ENCODE data around the gene NAT8L. TPM values are rescaled to one million over a fixed set of nuclear protein-coding genes. Genes with fewer than 3 reads are reported as not detected.
"Not testable (repeated sequence)": the region's sequence is repeated elsewhere in the genome, so short reads cannot be mapped to it uniquely, and the experiment has no call there.

NAT8L gene
- 2.7 and 3.0 TPM in 2 replicates for total RNA-seq (2014; rRNA removed; shearing (Covaris generic); ENCODE audit: low replicate concordance)

GRCh38 chr4:2059046-2059725 lies at the start of gene NAT8L:
NAT8L (plus strand) TSS chr4:2059327; CDS start chr4:2059512, 185 bp downstream.
- DNase-seq (ENCODE audit: low read depth): no peak
- in situ Hi-C loops (cut with HindIII; ENCODE audit: low pct_unique_long_range_greater_than_20kb, low sequenced_read_pairs): no loop called here

- in situ Hi-C loops (cut with HindIII; ENCODE audit: low pct_unique_long_range_greater_than_20kb, low sequenced_read_pairs): no loop called here
- peak; percentile 66 for DNase-seq (ENCODE audit: low read depth)
These were observed 49.4 kb upstream of the NAT8L start for GRCh38 chr4:2009651-2010233.

- in situ Hi-C loops (cut with HindIII; ENCODE audit: low pct_unique_long_range_greater_than_20kb, low sequenced_read_pairs): no loop called here
- DNase-seq (ENCODE audit: low read depth): no peak
These were observed 47.5 kb upstream of the NAT8L start for GRCh38 chr4:2011583-2011982.

- DNase-seq (ENCODE audit: low read depth): no peak
- in situ Hi-C loops (cut with HindIII; ENCODE audit: low pct_unique_long_range_greater_than_20kb, low sequenced_read_pairs): no loop called here
These were observed 44.1 kb upstream of the NAT8L start for GRCh38 chr4:2015008-2015407.

- DNase-seq (ENCODE audit: low read depth); in situ Hi-C loops (cut with HindIII; ENCODE audit: low pct_unique_long_range_greater_than_20kb, low sequenced_read_pairs): not testable (repeated sequence)
These were observed 37.6 kb upstream of the NAT8L start for GRCh38 chr4:2021358-2022018.

GRCh38 chr4:2024683-2025082 lies 34.4 kb upstream of the NAT8L start:
- in situ Hi-C loops (cut with HindIII; ENCODE audit: low pct_unique_long_range_greater_than_20kb, low sequenced_read_pairs): no loop called here
- no peak for DNase-seq (ENCODE audit: low read depth)

- in situ Hi-C loops (cut with HindIII; ENCODE audit: low pct_unique_long_range_greater_than_20kb, low sequenced_read_pairs): no loop called here
- DNase-seq (ENCODE audit: low read depth): no peak
These were observed 33.3 kb upstream of the NAT8L start for GRCh38 chr4:2025817-2026216.

- in situ Hi-C loops (cut with HindIII; ENCODE audit: low pct_unique_long_range_greater_than_20kb, low sequenced_read_pairs); DNase-seq (ENCODE audit: low read depth): not testable (repeated sequence)
These were observed 32.0 kb upstream of the NAT8L start for GRCh38 chr4:2027120-2027519.

- in situ Hi-C loops (cut with HindIII; ENCODE audit: low pct_unique_long_range_greater_than_20kb, low sequenced_read_pairs); DNase-seq (ENCODE audit: low read depth): not testable (repeated sequence)
These were observed 28.0 kb upstream of the NAT8L start for GRCh38 chr4:2031161-2031560.

- in situ Hi-C loops (cut with HindIII; ENCODE audit: low pct_unique_long_range_greater_than_20kb, low sequenced_read_pairs): no loop called here
- no peak for DNase-seq (ENCODE audit: low read depth)
These were observed 22.8 kb upstream of the NAT8L start for GRCh38 chr4:2036327-2036726.

- in situ Hi-C loops (cut with HindIII; ENCODE audit: low pct_unique_long_range_greater_than_20kb, low sequenced_read_pairs): no loop called here
- DNase-seq (ENCODE audit: low read depth): no peak
These were observed 22.3 kb upstream of the NAT8L start for GRCh38 chr4:2036866-2037265.

GRCh38 chr4:2040391-2041238 lies 18.5 kb upstream of the NAT8L start:
- no peak for DNase-seq (ENCODE audit: low read depth)
- in situ Hi-C loops (cut with HindIII; ENCODE audit: low pct_unique_long_range_greater_than_20kb, low sequenced_read_pairs): no loop called here

GRCh38 chr4:2041239-2042130 lies 17.6 kb upstream of the NAT8L start:
- DNase-seq (ENCODE audit: low read depth): no peak
- in situ Hi-C loops (cut with HindIII; ENCODE audit: low pct_unique_long_range_greater_than_20kb, low sequenced_read_pairs): no loop called here

- no peak for DNase-seq (ENCODE audit: low read depth)
- in situ Hi-C loops (cut with HindIII; ENCODE audit: low pct_unique_long_range_greater_than_20kb, low sequenced_read_pairs): no loop called here
These were observed 16.8 kb upstream of the NAT8L start for GRCh38 chr4:2042204-2042946.

GRCh38 chr4:2042947-2043395 lies 16.2 kb upstream of the NAT8L start:
- DNase-seq (ENCODE audit: low read depth): no peak
- in situ Hi-C loops (cut with HindIII; ENCODE audit: low pct_unique_long_range_greater_than_20kb, low sequenced_read_pairs): no loop called here

GRCh38 chr4:2043396-2044118 lies 15.6 kb upstream of the NAT8L start:
- in situ Hi-C loops (cut with HindIII; ENCODE audit: low pct_unique_long_range_greater_than_20kb, low sequenced_read_pairs): no loop called here
- DNase-seq (ENCODE audit: low read depth): no peak
